Stomach (tissue), 4 donors: ENCODE results near the gene NPIPA5.

Experiments used
- CTCF ChIP-seq, 7 experiments: fragments of 450-650 bp in 4 of 7; fragments of 200-600 bp in 3 of 7; sonication (generic) in 3 of 7; IDR thresholded peaks; one replicate each; pipeline ENCODE4 v1.5.1; 2016 to 2019; ENCODE audit warnings: antibody characterized with exemption in 7 of 7, control low read depth in 2 of 7, mild to moderate bottlenecking in 1 of 7
- EP300 ChIP-seq: sonication (generic); formaldehyde crosslinking; IDR thresholded peaks from one replicate; pipeline ENCODE4 v1.6.1; 2017; ENCODE audit warnings: antibody characterized with exemption
- POLR2A ChIP-seq, 4 donors: fragments of 450-650 bp; IDR thresholded peaks; one replicate each; pipeline ENCODE4 v1.6.1; 2016; ENCODE audit warnings: antibody characterized with exemption in 4 of 4, control low read depth in 2 of 4, mild to moderate bottlenecking in 1 of 4, moderate library complexity in 1 of 4
- POLR2AphosphoS5 ChIP-seq, 3 donors: sonication (generic); formaldehyde crosslinking; IDR thresholded peaks; one replicate each; pipeline ENCODE4 v1.6.1; 2016; ENCODE audit warnings: antibody characterized with exemption in 3 of 3

DNA sequence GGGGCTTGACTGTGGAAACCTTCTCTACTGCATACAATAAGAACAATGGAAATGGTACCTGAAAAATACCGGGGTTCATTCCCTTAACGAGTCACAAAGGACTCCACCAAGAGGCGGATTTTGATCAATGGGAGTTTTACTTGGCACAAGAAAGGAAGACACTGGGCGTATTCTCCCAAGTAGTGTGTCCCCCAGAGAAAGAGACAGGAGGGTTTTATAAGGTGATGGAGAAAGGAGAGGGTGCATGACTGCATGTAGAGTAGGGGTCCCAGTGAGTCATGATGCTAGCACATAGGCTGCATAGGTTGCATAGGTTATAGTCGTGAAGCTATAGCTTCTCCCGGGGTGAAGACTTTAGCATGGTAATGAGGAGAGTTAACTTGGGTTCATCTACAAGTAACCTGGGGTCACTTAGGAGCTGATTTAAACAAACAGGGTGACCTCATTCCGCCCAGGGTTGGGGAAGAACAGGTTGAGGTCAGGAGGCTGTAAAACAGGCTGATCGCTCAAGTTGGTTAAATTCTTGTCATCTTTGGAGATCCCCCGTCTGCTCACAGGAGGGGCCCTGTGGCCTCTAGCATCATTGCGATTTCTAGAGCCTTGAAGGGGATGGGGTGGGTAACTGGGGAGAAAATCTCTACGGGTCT lies 19.0 kb upstream of the NPIPA5 start:
- TF ChIP-seq CTCF (IDR thresholded peaks at IDR 0.05) (no peak), EP300 (no peak), POLR2A (IDR thresholded peaks at IDR 0.05) (no peak), POLR2AphosphoS5 (IDR thresholded peaks at IDR 0.05) (no peak)
